Amygdala (tissue), 56 donors: ENCODE data around the gene PRRX2.

Experiments used
- DNase-seq, 56 donors: peaks; one replicate each; lab custom pipeline; 2025; lab: John Stamatoyannopoulos, UW

Gene PRRX2

DNA sequence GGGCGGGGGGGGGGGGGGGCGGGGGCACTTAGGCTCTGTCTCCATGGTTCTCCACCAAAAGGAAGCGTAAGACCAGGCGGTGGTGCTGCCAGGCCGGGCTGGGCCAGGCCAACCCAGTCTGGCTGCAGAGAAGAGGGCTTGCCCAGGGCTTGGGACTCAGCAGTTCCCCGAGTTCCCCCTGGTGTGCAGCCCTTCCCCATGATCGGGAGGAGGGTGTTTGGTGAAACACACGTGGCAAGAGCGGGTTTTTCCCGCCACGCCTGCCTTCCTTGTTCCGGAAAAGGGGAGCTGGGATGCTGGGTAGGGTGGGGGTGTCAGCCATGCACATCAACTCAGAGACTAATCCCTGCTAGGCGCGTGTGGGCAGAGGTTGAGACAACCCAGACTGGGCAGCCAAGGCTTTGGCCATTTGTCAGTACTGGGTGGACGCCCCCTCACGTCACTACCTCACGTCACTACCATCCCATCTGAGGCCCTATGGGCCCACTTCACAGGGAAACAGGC, 32.9 kb downstream of the PRRX2 start:
- DNase-seq = no peak

- DNase-seq = no peak
Measured at GRCh38 chr9:129701054-129701453, 35.6 kb downstream of the PRRX2 start.

GRCh38 chr9:129701549-129701948, 36.1 kb downstream of the PRRX2 start:
- DNase-seq = no peak

DNA sequence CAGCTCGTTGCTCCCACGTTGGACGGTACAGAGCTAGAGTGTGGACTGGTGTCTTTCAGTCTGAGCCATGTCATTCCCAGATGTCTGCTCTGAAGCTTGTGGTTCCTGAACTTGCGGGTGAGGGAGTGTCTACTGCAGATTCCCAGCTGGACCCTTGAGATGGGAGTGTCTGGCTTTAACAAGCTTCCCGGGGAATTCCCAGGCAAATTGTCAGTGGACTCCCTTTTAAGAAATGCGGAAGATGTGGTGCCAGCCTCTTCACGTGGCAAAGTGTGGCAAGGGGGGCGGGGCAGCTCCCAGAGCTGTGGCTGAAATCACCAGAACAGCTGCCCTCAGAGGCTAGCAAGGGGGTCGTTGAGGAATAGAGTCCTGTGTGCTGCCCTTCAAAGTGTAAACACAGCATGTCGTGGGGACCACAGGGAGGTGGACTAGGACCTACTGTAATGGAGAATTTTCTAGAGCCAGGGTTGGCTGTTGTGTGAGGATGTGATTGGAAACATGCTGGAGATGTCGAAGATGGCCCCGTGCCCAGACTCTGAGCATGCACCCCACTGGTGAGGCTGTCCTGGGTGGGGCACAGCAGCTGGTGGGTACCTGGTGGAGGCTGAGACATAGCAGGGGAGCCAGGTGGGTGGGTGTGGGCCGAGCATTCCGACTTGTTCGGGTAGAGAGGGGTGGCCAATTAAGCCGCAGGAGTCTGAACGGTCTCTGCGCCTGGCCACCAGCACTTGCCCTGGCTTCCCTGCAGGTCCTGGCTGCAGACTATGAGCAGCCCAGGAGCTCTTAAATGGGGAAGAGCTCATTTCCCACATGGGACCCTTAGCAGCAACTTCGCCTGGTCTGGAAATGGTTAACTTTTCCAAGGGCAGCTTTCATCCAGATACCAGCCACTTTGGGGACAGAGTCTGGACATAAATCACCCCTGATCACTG, 37.4 kb downstream of the PRRX2 start:
- peak in 1 of 56 donors; percentile 8 for DNase-seq

- peak in 8 of 56 donors; percentile 7 to 22 (median 18) for DNase-seq
Measured at GRCh38 chr9:129703667-129704355, 38.4 kb downstream of the PRRX2 start.

DNA sequence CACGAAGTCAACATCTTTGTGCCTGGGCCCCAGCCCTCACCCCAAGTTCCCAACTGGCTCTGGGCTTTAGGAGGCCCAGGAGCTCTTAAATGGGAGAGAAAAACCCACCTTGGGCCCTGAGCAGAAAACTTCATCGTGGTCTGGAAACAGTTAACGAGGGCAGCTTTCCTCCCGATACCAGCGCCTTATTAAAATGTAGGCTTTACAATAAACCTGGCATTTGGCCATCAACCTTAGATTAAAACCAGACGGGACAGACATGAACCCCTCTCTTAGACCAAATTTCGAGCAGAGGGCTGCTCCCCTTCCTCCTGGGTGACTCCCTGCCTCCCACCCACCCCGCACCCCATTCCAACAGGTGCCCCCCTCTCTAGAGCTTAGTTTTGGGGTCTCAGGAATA, 39.4 kb downstream of the PRRX2 start:
- no peak for DNase-seq

DNA sequence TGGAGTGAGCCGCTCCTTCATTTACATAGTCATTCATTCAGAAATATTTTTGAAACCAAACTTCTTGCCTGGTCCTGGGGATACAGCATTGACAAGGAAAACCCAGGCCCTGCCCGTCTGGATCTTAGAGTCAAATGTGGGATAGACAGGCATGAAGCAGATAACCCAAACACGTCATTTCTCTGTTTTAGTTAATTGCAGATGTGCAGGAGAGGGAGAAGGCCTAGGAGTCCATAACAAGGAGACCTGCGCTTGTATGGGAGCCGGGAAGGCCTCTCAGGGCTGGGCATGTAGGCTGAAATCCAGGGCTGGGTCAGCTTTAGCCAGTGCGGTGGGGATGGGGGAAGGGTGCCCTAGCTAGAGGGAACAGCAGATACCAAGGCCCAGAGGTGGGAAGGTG, 43.3 kb downstream of the PRRX2 start:
- DNase-seq = no peak

DNA sequence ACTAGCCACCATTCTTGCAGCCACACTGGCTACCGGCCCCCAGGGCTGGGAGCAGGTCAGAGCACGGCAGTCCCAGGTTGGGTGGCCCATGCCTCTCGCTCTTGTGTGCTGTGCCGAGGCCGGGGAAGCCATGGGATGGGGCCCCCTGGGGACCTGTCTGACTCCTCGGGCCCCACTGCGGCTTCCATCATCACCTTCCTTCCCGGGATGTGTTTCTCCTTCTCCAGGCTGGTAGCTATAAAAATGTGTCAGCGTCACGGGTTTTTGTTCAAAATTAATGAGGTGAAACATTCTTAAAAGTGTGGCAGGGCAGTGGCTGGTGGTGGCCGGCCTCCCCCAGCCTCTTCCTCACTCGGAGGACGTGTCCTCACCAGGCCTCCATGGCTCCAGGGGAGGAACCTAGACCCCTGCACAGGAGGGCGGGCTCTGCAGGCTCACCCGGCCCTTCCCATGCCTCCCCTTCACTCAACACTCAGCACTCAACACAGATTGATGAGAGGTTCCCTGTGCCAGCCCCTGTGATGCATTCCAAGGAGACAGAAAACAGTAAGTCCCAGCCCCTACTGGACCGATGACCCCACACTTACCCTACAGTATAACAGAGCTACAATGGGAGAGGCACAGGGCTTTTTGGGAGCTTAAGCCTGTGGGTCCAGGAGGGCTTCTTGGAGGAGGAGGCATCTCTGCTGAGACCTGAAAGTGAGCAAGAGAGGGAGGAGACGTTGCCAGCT, 44.2 kb downstream of the PRRX2 start:
- DNase-seq = no peak

DNA sequence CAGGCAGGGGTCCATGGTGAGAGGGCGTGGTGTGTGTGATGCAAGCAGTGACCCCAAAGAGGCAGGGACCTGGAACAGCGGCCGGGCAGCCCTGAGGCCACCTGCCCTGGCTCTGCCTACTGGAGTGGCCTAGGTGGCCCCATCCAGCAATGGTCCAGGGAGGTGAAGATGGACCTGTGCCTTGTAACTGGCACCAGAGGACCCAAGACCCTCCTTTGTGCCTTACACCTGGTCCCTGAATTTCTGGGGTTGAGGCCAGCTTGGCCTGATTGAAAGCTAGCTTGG, 44.7 kb downstream of the PRRX2 start:
- no peak for DNase-seq

DNA sequence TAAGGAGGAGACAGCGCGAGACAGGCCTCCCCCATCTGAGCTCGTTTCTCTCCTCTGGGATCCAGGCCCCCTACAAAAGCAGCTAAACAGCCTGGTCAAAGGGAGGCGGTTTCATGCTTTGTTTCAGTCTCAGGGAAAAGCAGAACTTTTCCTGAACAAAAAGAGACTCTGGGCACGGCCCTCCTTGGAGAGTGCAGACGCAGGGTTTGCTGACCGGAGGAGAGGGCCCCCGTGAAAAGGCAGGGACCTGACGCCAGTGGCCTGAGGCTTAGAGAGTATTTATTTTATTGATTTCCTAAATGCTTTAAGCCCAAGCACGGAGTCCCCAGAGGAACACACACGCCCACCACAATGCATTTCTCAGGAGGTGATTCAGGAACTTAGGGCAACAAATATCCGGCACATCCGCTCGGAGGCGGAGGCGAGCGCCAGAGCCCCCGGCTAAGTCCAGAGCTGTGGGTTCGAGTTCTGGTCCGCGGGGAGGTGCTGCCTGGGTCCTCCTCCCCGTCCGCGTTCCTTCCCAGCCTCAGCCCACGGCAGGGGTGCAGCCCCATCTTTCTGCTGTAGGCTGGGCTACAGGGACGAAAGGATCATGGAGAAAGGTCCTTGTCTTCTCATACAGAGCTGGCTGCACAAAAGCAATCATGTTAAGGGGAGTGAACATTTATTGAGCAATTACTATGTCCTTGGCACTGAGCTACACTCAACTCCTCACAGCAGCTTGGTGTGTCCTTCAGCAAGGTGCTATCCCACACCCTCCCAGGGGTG, 47.4 kb downstream of the PRRX2 start:
- DNase-seq = peak in 11 of 56 donors; percentile 7 to 60 (median 32)

DNA sequence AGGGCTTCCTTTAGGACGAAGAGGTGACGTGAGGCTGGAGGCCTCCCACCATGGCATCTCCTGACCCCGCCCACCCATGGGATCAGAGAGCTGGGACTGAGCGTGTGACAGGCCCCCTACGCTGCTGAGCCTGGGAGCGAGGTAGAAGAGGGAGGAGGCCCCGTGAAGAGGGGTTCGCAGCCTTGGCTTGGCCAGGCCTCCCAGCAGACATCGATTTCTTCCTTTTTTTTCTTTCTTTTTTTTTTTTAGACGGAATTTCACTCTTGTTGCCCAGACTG, 47.9 kb downstream of the PRRX2 start:
- no peak for DNase-seq

DNA sequence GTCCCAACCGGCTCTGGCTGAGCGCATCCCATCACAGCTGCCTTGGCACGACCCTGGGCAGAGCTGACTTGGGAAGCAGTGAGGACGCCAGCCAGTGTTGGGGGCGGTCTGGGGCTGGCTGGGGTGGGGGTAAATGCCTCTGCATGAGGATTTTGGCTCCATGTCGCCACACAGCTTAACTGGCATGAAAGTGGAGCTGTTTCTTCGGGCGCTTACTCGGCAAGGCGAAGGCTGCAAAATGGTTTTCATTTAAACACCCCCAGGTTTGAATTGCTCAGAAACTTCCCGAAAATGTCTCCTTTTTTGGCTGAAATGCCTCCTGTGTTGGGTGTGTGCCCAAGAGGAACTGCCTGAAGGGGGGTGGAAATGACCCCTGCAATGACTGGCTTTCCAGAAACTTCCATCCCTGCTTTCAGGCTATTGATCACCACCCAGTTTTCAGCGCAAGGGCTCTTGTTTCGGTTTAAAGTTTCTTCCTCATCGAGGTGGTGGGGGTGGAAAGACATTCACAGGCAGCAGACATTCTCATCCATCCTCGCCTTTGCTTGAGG, 49.1 kb downstream of the PRRX2 start:
- peak in 13 of 56 donors; percentile 11 to 70 (median 23) for DNase-seq

GRCh38 chr9:129716091-129716490, 50.6 kb downstream of the PRRX2 start:
- no peak for DNase-seq

DNA sequence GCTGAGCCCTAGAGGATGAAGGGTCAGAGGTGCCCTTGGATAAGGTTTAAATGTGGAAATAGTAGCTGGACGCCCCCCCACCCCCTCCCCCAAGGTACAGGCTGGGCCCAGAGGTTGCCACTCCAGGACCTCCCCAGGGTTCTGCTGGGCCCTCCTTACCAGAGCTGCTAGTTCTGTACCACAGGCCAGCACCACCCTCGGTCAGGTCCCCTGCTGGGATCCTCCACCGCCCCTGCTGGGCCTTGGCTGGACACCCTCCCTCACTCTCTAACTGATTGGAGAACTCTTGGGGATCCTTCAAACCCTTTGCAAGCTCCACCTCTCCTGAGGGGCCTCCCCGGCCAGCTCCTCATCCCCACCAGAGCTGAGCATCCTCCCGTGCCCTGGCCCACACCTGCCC, 52.5 kb downstream of the PRRX2 start:
- DNase-seq = no peak

DNA sequence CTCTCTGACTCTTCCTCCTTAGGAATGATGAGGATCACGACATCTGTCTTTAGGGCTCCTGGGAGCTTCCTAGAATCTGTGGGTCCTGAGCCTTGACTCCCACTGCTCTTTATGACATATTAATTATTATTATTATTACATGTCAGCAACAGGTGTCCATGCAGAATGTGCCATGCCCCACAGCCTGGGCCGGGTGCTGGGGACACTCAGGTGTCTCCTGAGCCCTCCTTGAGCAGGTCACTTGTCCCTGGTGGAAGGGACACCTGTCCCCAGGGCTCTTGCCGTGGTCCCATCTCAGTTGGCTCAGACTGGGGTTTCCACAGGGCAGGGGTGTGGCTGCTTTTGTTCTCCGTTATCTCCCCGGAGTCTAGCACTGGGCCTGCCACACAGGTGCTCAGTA, 53.2 kb downstream of the PRRX2 start:
- DNase-seq = no peak

- DNase-seq = no peak
Measured at GRCh38 chr9:129719135-129719534, 53.7 kb downstream of the PRRX2 start.

DNA sequence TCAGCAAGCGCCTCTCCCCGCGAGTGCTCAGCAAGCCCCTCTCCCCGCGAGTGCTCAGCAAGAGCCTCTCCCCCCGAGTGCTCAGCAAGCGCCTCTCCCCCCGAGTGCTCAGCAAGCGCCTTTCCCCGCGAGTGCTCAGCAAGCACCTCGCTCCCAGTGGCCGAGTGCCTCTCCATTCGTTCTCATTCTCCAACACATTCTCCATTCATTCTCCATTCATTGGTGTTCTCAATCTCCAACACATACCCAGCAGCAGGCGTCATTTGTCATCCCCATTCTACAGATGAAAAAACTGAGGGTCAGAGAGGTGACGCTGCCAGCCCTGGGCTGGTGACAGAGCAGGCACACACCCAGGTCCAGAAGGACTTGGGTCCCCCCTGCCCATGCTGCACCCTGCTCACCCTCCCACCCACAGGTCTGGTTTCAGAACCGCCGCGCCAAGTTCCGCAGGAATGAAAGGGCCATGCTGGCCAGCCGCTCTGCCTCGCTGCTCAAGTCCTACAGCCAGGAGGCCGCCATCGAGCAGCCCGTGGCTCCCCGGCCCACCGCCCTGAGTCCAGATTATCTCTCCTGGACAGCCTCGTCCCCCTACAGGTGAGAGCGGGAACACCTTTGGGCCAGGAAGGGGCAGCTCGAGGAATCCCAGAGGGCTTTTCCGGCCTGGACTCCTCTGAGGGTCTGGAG, 54.9 kb downstream of the PRRX2 start:
- DNase-seq = no peak

DNA sequence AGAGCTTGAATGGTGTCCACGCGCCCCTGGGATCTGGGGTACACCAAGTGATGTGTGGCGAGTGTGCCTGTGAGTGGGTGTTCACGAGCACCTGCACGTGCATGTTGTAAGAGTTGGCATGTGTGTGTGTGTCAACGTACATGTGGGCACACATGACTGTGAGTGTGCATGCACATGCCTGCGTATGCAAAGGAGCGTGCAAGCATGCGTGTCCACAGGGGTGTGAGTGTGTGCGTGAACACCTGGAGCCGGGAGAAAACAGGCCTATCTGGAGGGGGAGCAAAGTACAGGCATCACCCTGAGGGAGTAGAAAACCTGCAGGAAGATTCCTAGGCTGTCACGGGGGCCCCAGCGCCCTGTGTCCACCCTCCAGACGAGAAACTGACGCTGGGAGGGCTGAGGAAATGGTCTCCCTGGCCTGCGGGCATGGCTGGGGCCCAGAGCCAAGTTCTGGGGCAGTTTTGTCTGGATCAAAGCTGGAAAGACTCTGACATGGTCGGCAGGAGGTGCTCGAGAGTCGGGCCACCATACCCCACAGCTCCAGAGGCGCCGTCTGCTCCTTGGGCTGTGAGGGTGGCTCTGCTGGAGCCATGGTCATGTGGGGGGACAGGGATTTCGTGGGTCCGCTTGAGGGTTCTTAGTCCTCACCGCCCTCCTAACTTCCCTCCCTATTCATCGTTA, 55.6 kb downstream of the PRRX2 start:
- DNase-seq = no peak

DNA sequence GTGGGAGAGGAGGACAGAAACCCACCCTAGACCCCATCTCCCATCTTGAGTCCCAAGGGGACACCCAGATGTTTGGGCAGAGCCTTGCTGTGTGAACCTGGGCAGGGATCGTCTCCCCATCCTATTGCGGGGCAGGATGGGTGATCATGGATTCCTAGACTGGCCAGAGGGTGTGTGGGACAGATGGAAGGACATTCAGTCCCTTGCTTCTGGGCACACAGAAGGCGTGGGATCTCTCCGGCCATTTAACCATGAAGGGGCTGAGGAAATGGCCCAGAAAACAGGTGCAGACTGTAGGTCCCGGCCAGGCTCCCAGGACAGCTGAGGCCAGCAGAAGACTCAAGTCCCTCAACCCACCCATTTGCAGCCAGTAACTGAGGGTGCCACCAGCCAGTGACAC, 57.5 kb downstream of the PRRX2 start:
- no peak for DNase-seq
